Activated naive CD4-positive, alpha-beta T cell treated with Interleukin-2 at 50 U/mL for 16 hours (primary cell): ENCODE results near the gene PLCH1.
"Not testable (repeated sequence)": the region's sequence is repeated elsewhere in the genome, so short reads cannot be mapped to it uniquely, and the experiment has no call there.

Experiments
- DNase-seq: peaks from one replicate; pipeline ENCODE4 v3.0.0-alpha.2; 2020

The PLCH1 gene

GRCh38 chr3:155407331-155407730, 337.5 kb downstream of the PLCH1 start:
- no peak for DNase-seq

- no peak for DNase-seq
Observed at GRCh38 chr3:155404486-155404885, 340.4 kb downstream of the PLCH1 start.

- DNase-seq, result no peak
Observed at GRCh38 chr3:155402656-155403055, 342.2 kb downstream of the PLCH1 start.

- no peak for DNase-seq
Observed at GRCh38 chr3:155398046-155398445, 346.8 kb downstream of the PLCH1 start.

- DNase-seq, result not testable (repeated sequence)
Observed at GRCh38 chr3:155394896-155395295, 350.0 kb downstream of the PLCH1 start.

- DNase-seq, result no peak
Observed at GRCh38 chr3:155394240-155394639, 350.6 kb downstream of the PLCH1 start.

GRCh38 chr3:155393316-155393715, 351.6 kb downstream of the PLCH1 start:
- DNase-seq, result no peak

- no peak for DNase-seq
Observed at GRCh38 chr3:155392138-155392537, 352.7 kb downstream of the PLCH1 start.

GRCh38 chr3:155391551-155391958, 353.3 kb downstream of the PLCH1 start:
- no peak for DNase-seq

GRCh38 chr3:155391104-155391503, 353.8 kb downstream of the PLCH1 start:
- DNase-seq, result no peak

- no peak for DNase-seq
Observed at GRCh38 chr3:155390351-155390750, 354.5 kb downstream of the PLCH1 start.

- DNase-seq, result no peak
Observed at GRCh38 chr3:155388417-155388816, 356.5 kb downstream of the PLCH1 start.

- no peak for DNase-seq
Observed at GRCh38 chr3:155387571-155387970, 357.3 kb downstream of the PLCH1 start.

GRCh38 chr3:155386919-155387318, 358.0 kb downstream of the PLCH1 start:
- DNase-seq, result no peak

- no peak for DNase-seq
Observed at GRCh38 chr3:155385896-155386625, 358.8 kb downstream of the PLCH1 start.

- no peak for DNase-seq
Observed at GRCh38 chr3:155382396-155383042, 362.4 kb downstream of the PLCH1 start.

GRCh38 chr3:155377847-155378246, 367.0 kb downstream of the PLCH1 start:
- DNase-seq, result no peak

- no peak for DNase-seq
Observed at GRCh38 chr3:155377071-155377470, 367.8 kb downstream of the PLCH1 start.

GRCh38 chr3:155372281-155372680, 372.6 kb downstream of the PLCH1 start:
- no peak for DNase-seq

GRCh38 chr3:155370764-155371503, 373.9 kb downstream of the PLCH1 start:
- DNase-seq, result no peak

- DNase-seq, result no peak
Observed at GRCh38 chr3:155370198-155370597, 374.7 kb downstream of the PLCH1 start.

- no peak for DNase-seq
Observed at GRCh38 chr3:155369735-155370134, 375.1 kb downstream of the PLCH1 start.

- DNase-seq, result no peak
Observed at GRCh38 chr3:155369244-155369643, 375.6 kb downstream of the PLCH1 start.

GRCh38 chr3:155368786-155369185, 376.1 kb downstream of the PLCH1 start:
- DNase-seq, result no peak
